DMS114 treated with DMSO at 0.1 percent for 48 hours (cell line): ENCODE results near the gene NNAT.

ENCODE experiments used
- DNase-seq: peaks from one replicate; lab custom pipeline; 2025; ENCODE audit not compliant: unreplicated experiment; lab: John Stamatoyannopoulos, UW

Gene NNAT

DNA sequence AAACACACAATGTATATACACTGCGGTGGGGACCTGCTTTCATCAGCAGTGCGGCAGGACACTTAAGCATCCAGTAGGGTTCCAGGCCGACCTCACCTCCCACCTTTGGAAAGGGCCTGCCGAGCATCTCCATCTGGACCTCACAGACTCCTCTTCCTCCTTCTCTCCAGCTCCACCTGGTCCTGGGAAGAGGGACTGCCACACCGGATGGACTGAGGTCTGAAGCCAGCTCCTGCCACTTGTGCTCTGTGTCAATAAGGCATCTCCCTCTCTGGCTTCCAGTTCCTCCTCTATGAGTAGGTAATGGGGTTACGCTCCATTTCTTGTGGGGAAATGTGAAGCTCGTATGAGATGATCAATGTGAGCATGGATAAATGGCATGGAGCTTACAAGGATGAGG is 19.1 kb upstream of the NNAT start:
- DNase-seq: no peak

DNA sequence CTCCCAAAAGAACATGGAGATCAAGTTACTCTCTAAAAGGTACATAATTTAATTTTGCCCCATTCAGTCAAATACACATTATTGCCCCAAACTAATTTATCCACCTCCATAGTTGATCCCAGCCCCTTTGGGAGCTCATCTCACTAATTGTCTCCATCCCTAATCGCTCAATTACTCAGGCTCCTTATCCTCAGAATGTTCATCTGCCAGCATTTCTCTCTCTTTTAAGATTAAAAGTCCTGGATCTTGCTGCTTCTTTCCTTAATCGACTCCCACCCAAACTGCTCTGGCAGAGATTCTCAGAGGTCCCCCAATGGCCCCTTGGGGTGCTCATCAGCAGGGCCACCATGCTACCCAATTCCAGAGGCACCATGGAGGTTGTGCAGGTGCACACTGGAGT is 18.4 kb upstream of the NNAT start:
- DNase-seq: no peak

DNA sequence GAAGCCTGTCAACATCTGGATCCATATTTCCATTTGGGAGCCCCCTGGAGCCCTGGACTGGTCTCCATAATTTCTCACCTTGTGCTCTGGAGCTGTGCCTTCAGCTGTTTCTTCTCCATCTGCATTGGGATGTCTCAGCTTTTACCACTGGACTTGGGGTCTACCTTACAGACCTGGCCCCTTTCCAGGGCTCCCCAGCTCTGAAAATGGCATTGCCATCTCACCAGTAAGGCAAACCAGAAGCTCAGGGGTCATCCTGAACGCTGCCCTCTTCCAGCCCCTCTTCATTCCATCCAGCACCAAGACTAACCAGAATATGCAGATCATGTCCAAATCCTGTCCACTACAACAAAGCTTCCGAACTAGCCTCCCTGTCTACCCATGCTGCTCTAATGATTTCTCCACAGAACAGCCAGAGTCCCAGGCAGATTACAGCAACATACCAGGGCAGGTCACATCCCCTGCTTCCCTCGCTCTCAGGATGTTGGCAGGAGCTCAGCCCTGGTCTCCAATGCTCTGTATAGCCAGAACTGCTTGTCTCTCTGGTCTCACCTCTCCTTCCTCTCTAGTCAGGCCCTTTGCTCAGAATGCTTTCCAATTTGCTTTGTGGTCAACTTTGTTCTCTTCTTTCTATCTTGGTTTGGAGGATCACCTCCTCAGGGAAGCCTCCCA is 17.7 kb upstream of the NNAT start:
- no peak for DNase-seq

DNA sequence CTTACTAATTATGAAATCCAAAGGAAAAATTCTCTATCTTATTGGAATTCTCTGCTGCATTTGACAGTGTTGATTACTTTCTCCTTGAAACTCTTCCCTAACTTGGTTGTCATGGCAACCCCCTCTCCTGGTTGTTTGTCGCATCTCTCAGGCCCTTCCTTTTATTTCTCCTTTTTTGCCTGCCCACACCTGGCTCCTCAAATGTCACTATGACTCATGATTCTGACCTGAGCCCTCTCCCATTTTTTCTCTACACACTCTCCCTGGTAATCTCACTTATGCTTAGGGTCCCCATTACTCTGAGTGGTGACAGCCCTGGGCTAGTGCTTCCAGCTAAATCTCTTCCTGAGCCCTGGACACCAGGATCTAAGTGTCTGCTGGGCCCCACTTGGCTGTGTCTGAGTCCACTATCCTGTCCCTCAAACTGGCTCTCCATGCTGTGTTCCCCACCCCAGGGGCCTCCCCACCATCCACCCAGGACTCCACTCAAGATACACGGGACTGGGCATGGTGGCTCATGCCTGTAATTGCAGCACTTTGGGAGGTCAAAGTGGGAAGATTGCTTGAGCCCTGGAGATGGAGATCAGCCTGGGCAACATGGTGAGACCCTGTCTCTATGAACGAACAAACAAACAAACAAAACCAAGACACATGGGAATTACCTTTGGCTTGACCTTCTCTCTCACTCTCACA is 16.5 kb upstream of the NNAT start:
- no peak for DNase-seq

DNA sequence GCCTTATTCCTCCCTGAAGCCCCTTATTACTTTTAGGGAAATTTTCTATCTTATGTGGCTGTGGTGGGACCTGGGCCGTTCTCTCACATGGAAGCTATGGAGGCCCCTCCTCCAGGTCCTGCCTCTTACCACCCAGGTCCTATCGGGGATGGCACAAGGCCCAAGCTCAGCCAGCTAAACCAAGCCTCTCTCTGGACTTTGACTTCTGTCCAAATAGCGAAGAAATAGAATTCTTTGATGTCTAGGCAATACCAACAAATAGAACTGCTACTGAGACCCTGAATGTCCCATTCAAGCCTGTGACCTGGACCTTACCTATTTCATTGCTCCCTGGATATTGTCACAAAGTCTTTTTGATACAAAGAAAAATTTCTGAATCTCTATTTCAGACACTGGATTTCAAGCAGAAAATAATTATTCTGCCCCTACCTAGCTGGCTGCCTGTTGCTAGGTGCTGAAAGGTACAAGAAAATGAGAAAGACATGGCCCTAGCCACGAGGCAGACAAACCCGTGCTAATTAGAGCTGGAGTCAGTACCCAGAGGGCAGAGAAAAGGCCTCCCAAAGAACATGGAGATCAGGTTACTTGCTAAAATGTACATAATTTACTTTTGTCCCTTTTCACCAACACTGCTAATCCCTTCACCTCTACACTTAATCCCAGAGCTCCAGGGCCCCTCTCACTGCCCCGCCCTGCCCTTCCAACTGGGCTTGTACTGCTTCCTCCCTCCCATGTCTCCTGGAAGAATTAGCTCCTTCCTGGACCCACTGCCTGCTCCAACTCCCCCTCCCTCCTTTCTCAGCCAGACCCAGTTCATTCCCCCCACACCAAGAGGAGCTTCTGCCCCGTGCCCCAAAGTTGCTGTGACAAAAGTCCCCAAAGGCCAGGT is 15.5 kb upstream of the NNAT start:
- DNase-seq: no peak

DNA sequence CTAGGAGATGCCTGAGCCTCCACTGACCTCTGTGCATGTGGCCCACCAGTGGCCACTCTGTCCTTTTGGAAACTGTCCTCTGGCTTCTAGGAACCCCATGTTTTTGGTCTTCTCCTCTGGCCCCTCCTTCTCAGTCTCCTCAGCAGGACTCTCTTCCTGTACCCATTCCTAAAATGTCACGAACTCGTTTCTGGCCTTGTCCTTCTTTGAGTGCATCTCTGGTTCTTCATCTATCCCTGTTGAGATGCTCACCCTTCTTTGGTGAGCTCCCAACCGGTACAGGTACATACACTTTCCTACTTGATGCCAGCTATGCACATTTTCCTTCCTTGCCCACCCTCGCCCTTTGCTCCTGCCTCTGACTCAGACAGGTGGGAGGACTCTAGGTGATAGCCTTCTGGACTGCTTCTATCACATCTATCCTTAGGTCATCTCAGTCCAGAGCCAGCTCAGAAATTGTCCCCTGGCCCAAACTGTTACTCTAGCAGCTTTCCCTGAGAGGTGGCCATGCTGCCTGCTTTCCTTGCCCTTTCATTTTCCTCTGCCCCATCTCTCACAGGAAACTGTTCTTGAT is 14.8 kb upstream of the NNAT start:
- DNase-seq: no peak

DNA sequence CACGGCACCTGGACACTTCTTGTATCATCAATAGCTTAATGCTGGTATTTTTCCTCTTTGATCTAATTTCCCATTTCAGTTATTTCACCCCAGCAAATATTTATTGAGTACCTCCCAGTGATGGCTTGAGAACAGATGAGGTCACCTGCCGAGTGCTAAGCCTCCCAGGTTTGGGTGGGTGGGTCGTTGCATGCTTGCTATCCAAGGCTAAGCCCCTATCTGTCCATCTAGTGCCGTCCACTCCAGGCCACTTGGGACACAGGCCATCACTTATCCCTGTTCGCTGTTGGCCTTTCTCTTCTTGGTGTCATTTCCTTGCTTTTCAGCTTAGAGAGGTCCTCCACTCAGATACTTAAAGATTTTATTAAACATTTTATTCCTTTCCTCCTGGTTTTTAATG is 10.8 kb upstream of the NNAT start:
- no peak for DNase-seq

DNA sequence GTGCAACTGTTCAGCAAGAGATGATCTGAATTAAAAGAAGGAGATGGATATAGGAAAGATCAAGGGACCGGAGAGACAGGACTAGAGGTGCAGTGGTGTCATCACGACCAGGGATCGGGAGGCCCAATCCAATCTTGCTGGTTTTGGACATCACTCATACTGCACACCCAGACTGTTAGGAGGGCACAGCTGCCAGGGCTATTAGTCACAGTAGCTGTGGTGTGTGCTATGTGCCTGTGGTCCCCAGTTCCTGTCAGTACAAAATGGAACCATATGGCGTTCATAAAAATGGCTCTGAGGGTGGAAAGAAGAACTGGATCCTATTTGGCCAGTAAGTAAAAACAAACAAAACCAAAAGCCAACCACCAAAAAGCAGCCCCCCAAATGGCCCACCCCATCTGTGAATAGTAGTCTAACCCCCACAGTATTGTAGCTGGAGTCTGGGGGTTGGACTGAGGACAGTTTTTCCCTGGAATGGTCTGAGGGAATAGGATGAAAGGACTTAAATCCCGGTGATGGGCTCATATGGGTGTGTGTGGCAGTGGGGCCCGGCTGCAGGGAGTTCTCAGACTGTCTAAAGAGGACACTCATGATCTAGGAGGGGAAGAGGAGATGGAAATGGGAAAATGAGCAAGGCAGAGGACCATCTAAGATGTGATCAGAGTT is 9.3 kb upstream of the NNAT start:
- DNase-seq: no peak

DNA sequence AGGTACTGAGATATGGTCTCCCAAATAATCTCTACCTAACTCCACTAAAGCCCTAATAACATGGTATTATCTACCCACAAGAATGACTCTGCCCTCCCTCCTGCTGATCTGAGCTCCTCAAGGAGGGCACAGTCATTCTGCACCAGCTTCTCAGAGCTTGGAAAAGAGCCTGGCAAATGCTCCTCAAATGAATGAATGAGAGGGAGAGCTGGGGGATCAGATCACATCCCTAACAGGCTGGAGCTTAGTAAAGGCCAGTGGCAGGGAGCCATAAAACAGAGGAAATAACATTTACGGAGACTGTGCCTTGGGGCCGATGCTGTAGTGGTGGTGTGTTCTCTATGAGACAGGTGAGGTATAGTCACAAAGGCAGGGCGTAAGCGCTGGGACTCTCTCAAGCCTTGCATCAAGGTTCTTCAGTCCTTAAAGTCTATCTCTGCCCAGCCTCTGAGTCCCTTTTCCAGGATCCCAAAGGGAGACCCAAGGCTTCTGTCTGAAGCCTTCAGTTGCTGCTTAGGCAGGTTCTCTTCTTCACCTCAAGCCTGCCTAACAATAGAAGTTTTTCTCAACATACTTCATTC is 7.2 kb upstream of the NNAT start:
- no peak for DNase-seq

DNA sequence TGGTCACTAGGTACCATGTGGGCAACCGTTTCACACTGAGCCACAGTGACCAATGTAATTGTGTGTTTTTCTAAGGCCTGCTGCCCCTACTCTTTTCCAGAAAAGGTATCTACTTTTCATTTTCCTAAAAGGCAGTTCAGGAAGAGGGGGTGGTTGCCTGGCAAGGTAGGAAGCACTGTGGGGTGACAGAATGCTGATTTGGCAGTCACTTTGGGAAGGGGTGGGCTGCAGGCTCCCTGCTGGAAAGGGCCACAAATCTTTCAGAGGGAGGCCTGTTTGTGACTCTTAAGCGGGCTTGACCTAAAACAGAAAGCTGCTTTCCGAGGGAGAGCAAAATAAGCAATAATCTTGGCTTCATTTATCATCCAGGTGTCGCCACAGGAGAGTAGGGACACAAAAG is 5.2 kb upstream of the NNAT start:
- no peak for DNase-seq

DNA sequence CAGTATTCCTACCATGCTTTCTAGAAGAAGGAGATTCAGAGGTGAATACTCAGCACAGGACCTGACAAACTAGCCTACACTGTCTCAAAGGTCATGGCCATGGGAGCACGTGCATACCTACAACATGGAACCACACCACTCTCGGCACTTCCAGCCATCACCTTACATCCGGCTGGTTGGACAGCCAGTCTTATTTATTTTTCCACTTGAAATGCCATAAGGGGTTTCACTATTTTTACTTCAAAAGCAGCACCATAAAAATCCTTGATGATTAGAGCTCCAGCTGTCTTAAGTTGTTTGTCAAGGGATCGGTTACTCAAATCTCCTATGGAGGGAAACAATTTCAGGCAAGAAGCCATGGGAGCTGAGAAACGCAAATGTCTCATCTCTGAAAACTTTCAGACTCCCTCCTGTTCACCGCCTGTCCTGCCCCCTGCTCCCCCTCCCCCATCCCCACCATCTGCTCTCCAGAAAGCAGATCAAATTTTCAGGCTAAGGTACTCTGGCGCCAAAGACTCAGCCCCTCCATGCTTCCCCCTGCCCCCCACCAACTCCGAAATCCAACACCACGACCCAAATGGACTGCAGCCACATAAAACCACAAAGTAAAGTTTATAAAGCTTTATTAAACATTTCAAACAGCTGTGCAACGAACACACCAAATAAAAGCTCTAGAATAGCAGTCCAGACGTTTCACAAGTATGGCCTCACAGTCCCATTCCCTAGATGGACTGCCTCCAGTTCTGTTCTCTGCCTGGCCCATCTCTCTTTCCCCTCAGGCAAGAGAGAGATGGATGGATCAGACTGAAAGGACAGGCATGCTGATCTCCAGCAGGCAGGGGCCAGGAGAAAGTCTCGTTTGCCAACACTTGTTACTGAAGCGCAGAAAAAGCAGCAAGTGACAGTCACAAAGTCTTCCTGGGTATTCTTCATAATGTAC is 4.0 kb upstream of the NNAT start:
- no peak for DNase-seq

DNA sequence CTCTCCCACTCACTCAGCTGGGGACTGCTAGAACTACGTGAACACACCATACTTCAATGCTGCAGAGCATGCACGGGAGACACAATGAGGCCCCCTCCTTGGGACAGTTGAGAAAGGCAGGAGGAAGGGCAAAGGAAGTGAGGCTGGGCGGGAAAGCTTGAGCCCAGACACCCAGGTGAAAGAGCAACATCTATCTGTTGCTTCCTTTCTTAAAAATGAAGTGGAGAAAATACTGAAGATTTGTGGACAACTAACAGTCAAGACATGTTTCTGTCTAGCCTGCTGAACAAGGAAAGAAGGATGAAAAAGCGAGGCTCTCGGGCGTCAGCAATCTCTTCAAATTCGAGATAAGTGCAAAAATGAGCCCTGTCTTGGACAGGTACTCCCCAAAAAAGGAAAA is 3.0 kb upstream of the NNAT start:
- DNase-seq: no peak

DNA sequence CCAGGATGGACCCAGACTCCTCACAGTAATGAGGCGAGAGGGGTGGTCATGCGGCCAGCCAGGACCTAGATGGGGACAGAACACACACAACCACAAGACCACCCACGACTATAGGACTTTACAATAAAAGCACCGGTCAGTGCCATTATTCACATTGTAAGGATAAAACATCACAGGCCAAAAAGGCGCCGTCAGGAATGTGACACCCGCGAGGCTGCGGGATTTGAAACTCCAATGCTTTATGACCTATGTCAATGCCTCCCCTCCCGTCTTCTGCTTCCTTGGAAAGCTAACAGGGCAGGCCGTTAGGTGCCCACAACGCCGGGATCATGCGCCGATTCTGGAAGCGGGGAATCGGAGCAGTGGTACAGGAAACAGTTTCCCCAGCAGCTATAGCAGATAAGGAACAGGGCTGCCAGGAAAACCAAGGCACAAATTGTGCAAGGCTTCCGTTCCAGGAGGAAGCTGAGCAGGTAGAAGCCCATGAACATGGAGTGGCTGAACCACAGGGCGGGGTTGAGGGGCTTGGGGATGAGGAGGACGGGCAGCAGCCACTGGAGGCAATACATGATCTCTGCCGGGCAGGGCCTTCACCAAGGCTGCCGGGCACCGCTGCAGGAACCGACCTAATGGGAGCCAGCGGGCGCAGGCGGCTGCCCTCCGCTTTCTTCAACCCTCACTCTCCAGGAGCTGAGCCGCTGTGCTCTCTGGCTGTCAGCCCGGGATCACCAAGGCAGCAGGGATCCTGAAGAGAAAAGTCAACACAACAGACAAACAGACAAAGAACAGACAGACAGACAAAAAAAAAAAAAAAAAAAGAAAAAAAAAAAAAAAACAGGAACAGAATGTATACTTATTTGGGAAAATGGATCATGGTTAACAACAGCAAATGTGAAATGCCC is 2.2 kb upstream of the NNAT start:
- no peak for DNase-seq

DNA sequence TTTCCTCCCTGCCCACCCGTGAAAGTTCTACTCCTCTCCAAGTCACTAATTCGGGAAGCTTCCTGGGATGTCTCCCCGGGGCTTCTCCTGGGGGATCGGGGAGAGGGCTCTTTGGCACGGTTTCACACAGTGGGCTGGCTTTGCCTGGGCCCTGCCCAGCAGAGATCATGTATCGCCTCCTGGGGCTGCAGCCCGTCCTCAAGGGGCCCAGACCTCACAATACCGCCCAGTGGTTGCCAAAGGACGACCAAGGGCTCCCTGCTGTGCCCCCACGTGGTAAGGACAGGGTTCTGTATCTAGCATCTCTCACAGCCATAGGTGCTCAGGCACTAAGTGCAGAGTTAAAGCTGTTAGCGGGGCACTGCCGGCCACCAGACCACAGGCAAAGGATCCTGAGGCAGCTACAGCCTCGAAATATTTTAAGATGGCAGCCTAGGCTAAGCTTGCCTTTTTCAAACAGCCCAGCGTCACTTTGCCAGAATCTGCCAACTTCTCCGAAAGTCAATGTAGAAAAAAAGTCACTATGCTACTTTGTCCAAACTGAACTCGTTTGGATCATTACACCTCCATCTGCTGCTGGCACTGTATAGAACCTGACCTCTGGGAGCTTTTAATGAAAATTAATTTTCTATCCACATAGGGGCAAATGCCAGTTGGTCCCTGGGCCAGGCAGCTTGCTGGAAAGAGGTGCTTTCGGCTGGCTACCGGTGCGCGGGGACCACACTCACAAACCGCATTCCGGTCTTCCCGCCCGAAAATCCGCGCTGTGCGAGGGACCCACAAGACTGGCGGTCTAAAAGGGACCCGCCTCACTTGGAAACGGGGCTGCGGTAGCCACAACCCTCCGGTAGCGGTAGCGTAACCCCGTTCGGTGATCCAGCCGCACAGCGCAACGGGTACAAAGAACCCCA is 1.3 kb upstream of the NNAT start:
- DNase-seq: no peak

DNA sequence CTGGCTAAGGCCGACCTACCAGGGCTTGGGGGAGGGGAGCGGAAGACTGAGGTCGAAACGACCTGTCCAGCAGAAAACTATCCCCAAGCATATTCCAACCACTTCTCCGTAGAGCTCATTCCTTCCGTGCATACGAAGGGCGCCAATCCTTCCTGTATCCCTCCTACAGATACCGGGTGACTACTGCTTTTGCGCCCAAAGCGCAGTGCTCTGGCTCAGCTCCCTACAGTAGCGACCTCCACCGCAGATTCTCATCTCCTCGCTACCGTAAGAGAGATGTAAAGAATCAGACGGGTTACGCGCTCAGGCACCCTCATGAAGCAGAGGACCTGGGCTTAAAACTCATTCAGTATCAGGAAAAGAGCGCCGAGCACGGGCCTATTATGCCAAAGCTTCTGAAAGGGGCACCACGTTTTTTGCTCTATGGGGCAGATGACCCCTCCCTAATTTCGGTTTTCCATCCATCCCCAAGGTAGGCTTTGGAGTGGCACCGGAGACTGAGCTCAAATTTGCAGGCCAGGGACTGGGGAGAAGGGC is 563 bp upstream of the NNAT start:
- no peak for DNase-seq

DNA sequence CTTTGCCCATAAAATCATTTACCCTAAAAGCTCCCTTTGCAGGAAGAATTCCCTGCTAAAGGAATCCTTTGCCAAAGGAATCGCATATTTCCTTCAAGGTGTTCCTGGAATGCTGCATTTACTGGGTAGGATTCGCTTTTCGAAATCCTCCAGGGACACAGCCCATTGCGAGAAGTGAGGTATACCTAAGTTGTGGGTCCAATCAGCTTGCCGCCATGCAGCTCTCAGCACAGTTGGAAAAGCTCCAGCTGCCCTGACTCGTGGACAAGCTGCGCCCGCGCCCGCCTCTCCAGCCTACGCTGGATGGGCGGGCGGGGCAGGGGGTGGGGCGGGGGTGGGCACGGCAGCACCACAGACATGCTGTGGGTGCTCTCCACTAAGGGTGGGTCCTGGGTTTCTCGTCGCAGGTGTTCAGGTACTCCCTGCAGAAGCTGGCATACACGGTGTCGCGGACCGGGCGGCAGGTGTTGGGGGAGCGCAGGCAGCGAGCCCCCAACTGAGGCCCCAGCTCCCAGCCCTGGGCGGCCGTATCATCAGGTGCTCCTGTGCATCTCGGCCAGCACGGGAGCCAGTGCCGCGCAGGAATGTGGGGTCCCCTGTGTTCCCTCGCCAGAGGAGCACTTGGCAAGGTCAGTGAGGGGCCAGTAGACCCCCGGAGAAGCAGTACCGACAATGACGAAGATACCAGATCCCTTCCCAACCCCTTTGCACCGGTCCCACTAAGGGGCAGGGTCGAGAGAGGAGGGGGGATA is 1.4 kb downstream of the NNAT start:
- no peak for DNase-seq

DNA sequence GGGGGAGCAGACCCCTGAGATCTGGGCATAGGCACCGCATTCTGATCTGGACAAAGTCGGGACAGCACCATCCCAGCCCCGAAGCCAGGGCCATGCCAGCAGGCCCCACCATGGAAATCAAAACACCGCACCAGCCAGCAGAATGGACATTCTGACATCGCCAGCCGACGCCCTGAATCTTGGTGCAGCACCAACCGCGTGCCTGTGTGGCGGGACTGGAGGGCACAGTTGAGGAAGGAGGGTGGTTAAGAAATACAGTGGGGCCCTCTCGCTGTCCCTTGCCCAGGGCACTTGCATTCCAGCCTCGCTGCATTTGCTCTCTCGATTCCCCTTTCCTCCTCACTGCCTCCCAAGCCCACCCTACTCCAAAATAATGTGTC is 2.0 kb downstream of the NNAT start:
- no peak for DNase-seq
